Measurements from ENCODE around the gene RPL31.

The RPL31 gene

GRCh38 chr2:101001691-101002561 is at the start of gene RPL31:
Gene RPL31 (plus strand): TSS chr2:101002289. CDS start chr2:101002702, 413 bp downstream.
- peak; percentile 91 for DNase-seq

- no peak for DNase-seq
Measured at GRCh38 chr2:100952512-100952911, 49.6 kb upstream of the RPL31 start.

GRCh38 chr2:100953406-100954043 is 48.6 kb upstream of the RPL31 start:
- DNase-seq, result no peak

GRCh38 chr2:100954044-100954420 is 48.1 kb upstream of the RPL31 start:
- DNase-seq, result no peak

- no peak for DNase-seq
Measured at GRCh38 chr2:100955226-100955625, 46.9 kb upstream of the RPL31 start.

- DNase-seq, result no peak
Measured at GRCh38 chr2:100956081-100956480, 46.0 kb upstream of the RPL31 start.

GRCh38 chr2:100957996-100958653 is 44.0 kb upstream of the RPL31 start:
- DNase-seq, result no peak

GRCh38 chr2:100959225-100959880 is 42.7 kb upstream of the RPL31 start:
- DNase-seq, result no peak

GRCh38 chr2:100960688-100961087 is 41.4 kb upstream of the RPL31 start:
- DNase-seq, result no peak

- DNase-seq, result no peak
Measured at GRCh38 chr2:100962366-100963025, 39.6 kb upstream of the RPL31 start.

- no peak for DNase-seq
Measured at GRCh38 chr2:100963026-100963375, 39.1 kb upstream of the RPL31 start.

GRCh38 chr2:100964222-100964621 is 37.9 kb upstream of the RPL31 start:
- no peak for DNase-seq

GRCh38 chr2:100964681-100965169 is 37.4 kb upstream of the RPL31 start:
- no peak for DNase-seq

- DNase-seq, result no peak
Measured at GRCh38 chr2:100965596-100965995, 36.5 kb upstream of the RPL31 start.

- no peak for DNase-seq
Measured at GRCh38 chr2:100967716-100968115, 34.4 kb upstream of the RPL31 start.

GRCh38 chr2:100968146-100969145 is 33.6 kb upstream of the RPL31 start:
- no peak for DNase-seq

- DNase-seq, result no peak
Measured at GRCh38 chr2:100969998-100970397, 32.1 kb upstream of the RPL31 start.

- no peak for DNase-seq
Measured at GRCh38 chr2:100971221-100971620, 30.9 kb upstream of the RPL31 start.

- no peak for DNase-seq
Measured at GRCh38 chr2:100972452-100972851, 29.6 kb upstream of the RPL31 start.

- no peak for DNase-seq
Measured at GRCh38 chr2:100974712-100975520, 27.2 kb upstream of the RPL31 start.

- no peak for DNase-seq
Measured at GRCh38 chr2:100975521-100975785, 26.6 kb upstream of the RPL31 start.
